ENCODE results near the gene CMPK1. TPM values are rescaled to one million over a fixed set of nuclear protein-coding genes. Genes with fewer than 3 reads are reported as not detected.

CMPK1 gene
- total RNA-seq, 1 donor from 2014 or later, result 94.5 TPM

DNA sequence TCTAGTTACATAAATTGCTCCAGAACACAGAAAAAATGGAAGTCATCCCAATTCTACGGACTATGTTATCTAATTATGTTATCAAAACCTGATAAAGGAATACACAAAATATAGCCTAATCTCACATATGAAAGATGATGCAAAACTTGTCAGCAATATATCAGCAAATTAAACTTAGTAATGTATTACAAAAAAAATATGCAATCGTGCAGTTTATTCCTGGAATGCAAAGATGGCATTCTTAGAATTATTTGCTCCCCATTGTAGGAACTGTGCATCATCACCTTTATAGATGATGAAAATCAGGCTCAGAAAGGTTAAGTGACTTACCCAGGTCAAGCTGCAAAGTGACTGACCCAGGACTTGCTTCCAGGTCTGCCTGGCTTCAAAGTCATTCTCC lies 90.3 kb downstream of the CMPK1 start:
- TF ChIP-seq, protein P1, sequence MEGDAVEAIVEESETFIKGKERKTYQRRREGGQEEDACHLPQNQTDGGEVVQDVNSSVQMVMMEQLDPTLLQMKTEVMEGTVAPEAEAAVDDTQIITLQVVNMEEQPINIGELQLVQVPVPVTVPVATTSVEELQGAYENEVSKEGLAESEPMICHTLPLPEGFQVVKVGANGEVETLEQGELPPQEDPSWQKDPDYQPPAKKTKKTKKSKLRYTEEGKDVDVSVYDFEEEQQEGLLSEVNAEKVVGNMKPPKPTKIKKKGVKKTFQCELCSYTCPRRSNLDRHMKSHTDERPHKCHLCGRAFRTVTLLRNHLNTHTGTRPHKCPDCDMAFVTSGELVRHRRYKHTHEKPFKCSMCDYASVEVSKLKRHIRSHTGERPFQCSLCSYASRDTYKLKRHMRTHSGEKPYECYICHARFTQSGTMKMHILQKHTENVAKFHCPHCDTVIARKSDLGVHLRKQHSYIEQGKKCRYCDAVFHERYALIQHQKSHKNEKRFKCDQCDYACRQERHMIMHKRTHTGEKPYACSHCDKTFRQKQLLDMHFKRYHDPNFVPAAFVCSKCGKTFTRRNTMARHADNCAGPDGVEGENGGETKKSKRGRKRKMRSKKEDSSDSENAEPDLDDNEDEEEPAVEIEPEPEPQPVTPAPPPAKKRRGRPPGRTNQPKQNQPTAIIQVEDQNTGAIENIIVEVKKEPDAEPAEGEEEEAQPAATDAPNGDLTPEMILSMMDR (IDR thresholded peaks at IDR 0.05; ENCODE audit: insufficient read depth, low read length, severe bottlenecking), result no peak
- Histone ChIP-seq H3K27me3 (ENCODE audit: control insufficient read depth, insufficient read depth, low read length) (peaks cover 1% of the 10 kb centered on the region), H3K4me3 (ENCODE audit: low read depth, low read length) (no peak overlapping the region), H3K36me3 (ENCODE audit: control insufficient read depth, insufficient read depth, low read length) (no peaks in the 10 kb centered on the region)
- no peak for DNase-seq (ENCODE audit: low read depth)
- FAIRE-seq, result no peak

DNA sequence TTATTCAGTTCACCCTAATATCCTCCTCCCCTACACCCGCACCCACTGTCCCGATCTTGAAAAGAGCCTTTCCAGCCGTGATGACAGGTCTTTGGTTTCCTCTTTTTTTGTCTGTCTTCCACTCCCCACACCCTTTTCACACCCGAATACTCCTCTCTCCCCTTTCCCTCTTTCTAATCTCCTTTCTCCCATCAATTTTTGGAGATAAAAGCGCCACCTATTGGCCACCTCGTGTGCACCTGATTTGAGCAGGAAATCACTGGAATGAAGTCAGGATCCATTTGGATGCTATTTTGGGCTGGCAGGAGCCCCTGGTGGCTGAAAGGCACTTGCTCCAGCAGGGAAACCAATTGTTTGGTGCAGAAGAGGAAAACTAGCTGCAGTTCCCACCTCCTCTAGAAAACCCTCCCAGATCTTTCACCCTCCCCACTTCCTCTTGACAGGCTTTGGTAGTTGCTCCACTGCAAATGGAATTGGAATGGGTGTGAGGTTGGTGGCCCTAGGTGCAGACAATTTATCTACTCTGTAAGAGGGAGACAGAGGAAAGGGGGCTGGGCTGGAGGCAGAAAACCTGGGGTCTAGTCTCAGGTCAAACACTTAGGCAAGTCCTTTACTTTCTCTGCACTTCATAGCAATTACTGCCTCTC lies 90.9 kb downstream of the CMPK1 start:
- FAIRE-seq (no peak), DNase-seq (ENCODE audit: low read depth) (peak; percentile 57)
- peaks cover 1% of the 10 kb centered on the region for H3K27me3 ChIP-seq (ENCODE audit: control insufficient read depth, insufficient read depth, low read length)
- H3K36me3 ChIP-seq (ENCODE audit: control insufficient read depth, insufficient read depth, low read length), result no peaks in the 10 kb centered on the region
- H3K4me3 ChIP-seq (ENCODE audit: low read depth, low read length), result no peak overlapping the region
- TF ChIP-seq, protein P1 (IDR thresholded peaks at IDR 0.05; ENCODE audit: insufficient read depth, low read length, severe bottlenecking), result peak; percentile 74

Other genes with a start within 250 kb of the CMPK1 start
- not detected in 2 replicates for gene CYP4A22, start 196.3 kb upstream of the CMPK1 start, total RNA-seq
- 0.26 and 1.9 TPM in 2 replicates for gene PDZK1IP1, start 143.8 kb upstream of the CMPK1 start, total RNA-seq
- gene TAL1, start 101.6 kb upstream of the CMPK1 start, total RNA-seq, result under 0.01 TPM in 1 of 2 replicates, not detected in the other
- 0.64 and 0.79 TPM in 2 replicates for gene STIL, start 19.6 kb upstream of the CMPK1 start, total RNA-seq
- gene FOXE3, start 82.5 kb downstream of the CMPK1 start, total RNA-seq, result not detected in 2 replicates
- gene FOXD2, start 104.3 kb downstream of the CMPK1 start, total RNA-seq, result under 0.01 TPM in 1 of 2 replicates, not detected in the other